A549 (cell line): ENCODE data around the gene SGCA.

ENCODE experiments used
- CTCF ChIP-seq: fragments of >200 bp; sonication (Bioruptor Twin); formaldehyde crosslinking; IDR thresholded peaks from 3 replicates; pipeline ENCODE4 v1.5.1; 2016
- RAD21 ChIP-seq, 2 experiments: fragments of >200 bp in 1 of 2; sonication (Bioruptor Twin) in 1 of 2; formaldehyde crosslinking in 1 of 2; IDR thresholded peaks in 1 of 2; conservative IDR thresholded peaks in 1 of 2; 2 replicates in 1 of 2; 3 replicates in 1 of 2; pipeline ENCODE4 v1.6.1; 2012 to 2018; ENCODE audit warnings: inconsistent platforms in 1 of 2
- RNF2 ChIP-seq: fragments of 200-600 bp; sonication (generic); IDR thresholded peaks from 2 replicates; pipeline ENCODE4 v1.6.1; 2016; ENCODE audit warnings: low read depth, mild to moderate bottlenecking, antibody characterized with exemption, moderate library complexity, borderline replicate concordance

DNA sequence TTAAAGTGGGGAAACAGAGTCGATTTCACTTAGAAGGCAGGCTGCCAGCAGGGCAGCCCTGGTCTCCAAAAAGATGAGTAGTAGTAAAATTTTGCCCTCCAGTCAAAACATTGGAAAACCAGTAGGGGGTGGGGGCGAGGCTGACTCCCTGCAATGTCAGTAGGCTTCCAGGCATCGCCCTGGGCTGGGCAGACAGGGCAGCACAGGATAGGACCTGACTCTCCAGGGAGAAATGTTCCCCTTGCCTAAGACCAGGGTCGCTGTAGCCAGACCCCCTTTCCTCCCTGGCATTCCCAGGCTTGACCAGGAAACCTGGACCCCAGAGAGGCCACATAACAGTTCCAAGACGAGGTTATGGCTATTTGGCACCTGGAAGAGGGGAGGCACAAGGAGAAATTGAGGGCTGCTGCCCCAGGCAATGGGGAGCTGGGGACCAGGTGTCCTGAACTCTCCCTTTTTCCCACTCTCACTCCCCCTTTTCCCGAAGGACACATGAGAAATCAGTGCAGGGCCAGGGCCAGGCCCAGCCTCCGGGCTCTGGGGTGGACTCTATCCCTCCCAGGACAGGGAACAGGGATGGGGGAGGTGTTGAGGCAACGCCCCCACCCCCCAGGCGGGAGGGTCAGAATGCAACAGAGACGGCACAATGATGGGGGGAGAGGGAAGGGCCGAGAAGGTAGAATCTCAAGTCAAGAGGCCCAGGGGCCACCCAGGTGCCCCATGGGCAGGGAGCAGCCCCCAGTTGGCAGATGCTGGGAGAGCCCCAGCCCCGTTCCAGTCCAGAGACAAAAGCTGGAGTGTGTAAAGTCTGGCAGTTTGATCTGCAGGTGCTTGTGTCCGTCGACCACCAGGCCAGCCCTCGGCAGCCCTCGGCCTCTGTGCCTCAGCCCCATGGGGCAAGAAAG lies 31.3 kb upstream of the SGCA start:
- no peak for TF ChIP-seq RNF2
- TF ChIP-seq CTCF: no peak
- TF ChIP-seq RAD21 (conservative IDR thresholded peaks at IDR 0.05 in 1 of 2, IDR thresholded peaks at IDR 0.05 in 1 of 2): no peak
